Liver (tissue), 9 donors: ENCODE results near the gene KIAA0513. TPM values are rescaled to one million over a fixed set of nuclear protein-coding genes. Genes with fewer than 3 reads are reported as not detected.

ENCODE experiments used
- DNase-seq: peaks from one replicate; pipeline ENCODE4 v3.0.0-alpha.2; 2017; ENCODE audit warnings: low spot score
- H3K27ac ChIP-seq, 2 donors: one replicate each; pipeline ENCODE4 v1.7.0; 2013; ENCODE audit warnings: inconsistent platforms in 2 of 2, low read length in 2 of 2, control low read depth in 1 of 2, low read depth in 1 of 2, mild to moderate bottlenecking in 1 of 2
- H3K27me3 ChIP-seq, 4 donors: one replicate each; pipeline versions ENCODE4 v1.6.1 to v1.7.0; 2013; ENCODE audit warnings: low read length in 3 of 4, inconsistent platforms in 1 of 4, mild to moderate bottlenecking in 1 of 4, moderate library complexity in 1 of 4; ENCODE audit not compliant: control insufficient read depth in 4 of 4, insufficient read depth in 4 of 4
- H3K36me3 ChIP-seq, 4 donors: one replicate each; pipeline versions ENCODE4 v1.6.1 to v1.7.0; 2013; ENCODE audit warnings: low read length in 3 of 4, mild to moderate bottlenecking in 3 of 4, low read depth in 1 of 4, moderate library complexity in 1 of 4; ENCODE audit not compliant: control insufficient read depth in 4 of 4, insufficient read depth in 3 of 4
- H3K4me1 ChIP-seq, 4 donors: one replicate each; pipeline versions ENCODE4 v1.6.1 to v1.7.0; 2013; ENCODE audit warnings: low read length in 3 of 4, mild to moderate bottlenecking in 3 of 4, moderate library complexity in 1 of 4; ENCODE audit not compliant: control insufficient read depth in 4 of 4, insufficient read depth in 4 of 4
- H3K4me3 ChIP-seq, 3 donors: one replicate each; pipeline versions ENCODE4 v1.6.1 to v1.7.0; 2013; ENCODE audit warnings: low read length in 3 of 3, control low read depth in 1 of 3, low read depth in 1 of 3, mild to moderate bottlenecking in 1 of 3
- H3K9ac ChIP-seq, 2 donors: one replicate each; pipeline ENCODE4 v1.7.0; 2013; ENCODE audit warnings: low read length in 2 of 2, mild to moderate bottlenecking in 2 of 2, moderate library complexity in 2 of 2, control low read depth in 1 of 2, low read depth in 1 of 2
- H3K9me3 ChIP-seq, 4 donors: one replicate each; pipeline versions ENCODE4 v1.6.1 to v1.7.0; 2013; ENCODE audit warnings: low read length in 3 of 4; ENCODE audit not compliant: control insufficient read depth in 4 of 4
- EGR1 ChIP-seq, 2 donors: IDR thresholded peaks; 2 replicates each; pipeline ENCODE4 v1.6.1; 2016 to 2018; ENCODE audit warnings: antibody characterized with exemption in 2 of 2, low read depth in 2 of 2
- FOXA1 ChIP-seq: IDR thresholded peaks from 2 replicates; pipeline ENCODE4 v1.6.1; 2016; ENCODE audit warnings: antibody characterized with exemption
- FOXA2 ChIP-seq: IDR thresholded peaks from 2 replicates; pipeline ENCODE4 v1.6.1; 2016; ENCODE audit warnings: antibody characterized with exemption
- GABPA ChIP-seq, 2 donors: IDR thresholded peaks in 1 of 2; conservative IDR thresholded peaks in 1 of 2; 2 replicates each; pipeline ENCODE4 v1.6.1; 2016; ENCODE audit warnings: antibody characterized with exemption in 2 of 2, mild to moderate bottlenecking in 1 of 2, moderate library complexity in 1 of 2
- HNF4A ChIP-seq, 2 donors: conservative IDR thresholded peaks; 2 replicates each; pipeline ENCODE4 v1.6.1; 2016; ENCODE audit warnings: antibody characterized with exemption in 2 of 2, mild to moderate bottlenecking in 2 of 2
- HNF4G ChIP-seq: IDR thresholded peaks from 2 replicates; pipeline ENCODE4 v1.6.1; 2016; ENCODE audit warnings: antibody characterized with exemption
- JUND ChIP-seq, 2 donors: IDR thresholded peaks; 2 replicates each; pipeline ENCODE4 v1.6.1; 2016; ENCODE audit warnings: antibody characterized with exemption in 2 of 2
- NR2F2 ChIP-seq: IDR thresholded peaks from 2 replicates; pipeline ENCODE4 v1.6.1; 2016; ENCODE audit warnings: antibody characterized with exemption
- RAD21 ChIP-seq, 2 donors: IDR thresholded peaks; 2 replicates each; pipeline ENCODE4 v1.6.1; 2016; ENCODE audit warnings: antibody characterized with exemption in 2 of 2, mild to moderate bottlenecking in 2 of 2
- RXRA ChIP-seq, 2 donors: IDR thresholded peaks; 2 replicates each; pipeline ENCODE4 v1.6.1; 2017 to 2018; ENCODE audit warnings: antibody characterized with exemption in 2 of 2, mild to moderate bottlenecking in 1 of 2
- SP1 ChIP-seq: IDR thresholded peaks from 2 replicates; pipeline ENCODE4 v1.6.1; 2018; ENCODE audit warnings: antibody characterized with exemption, mild to moderate bottlenecking
- TAF1 ChIP-seq: conservative IDR thresholded peaks from 2 replicates; pipeline ENCODE4 v1.6.1; 2016; ENCODE audit warnings: antibody characterized with exemption, mild to moderate bottlenecking
- YY1 ChIP-seq: IDR thresholded peaks from 2 replicates; pipeline ENCODE4 v1.6.1; 2016; ENCODE audit warnings: antibody characterized with exemption, mild to moderate bottlenecking
- WGBS: extraction: QIAGEN DNeasy Blood & Tissue Kit; methylation state at CpG from one replicate; pipeline ENCODE4 v1.1.7; 2013; 5-methylcytosine and 5-hydroxymethylcytosine counted together
- polyA plus RNA-seq, 2 donors: library from polyadenylated mRNA; stranded (reverse) in 1 of 2; unstranded in 1 of 2; fragments of 200-250 nt in 1 of 2; fragments of >200 nt in 1 of 2; fragmentation: Nextera tagmentation in 1 of 2; extraction: Ambion mirVana in 1 of 2; gene quantifications; one replicate each; pipeline versions ENCODE4 v1.2.1 to v1.2.3, GENCODE V29; 2013 to 2015
- total RNA-seq, 2 donors: library from RNA; depleted of rRNA; stranded (reverse); fragments of >200 nt; gene quantifications; one replicate each; pipeline ENCODE4 v1.2.3, GENCODE V29; 2014
- TF ChIP-seq, protein P1 (sequence below): IDR thresholded peaks from 2 replicates; pipeline ENCODE4 v1.6.1; 2016; ENCODE audit warnings: antibody characterized with exemption, mild to moderate bottlenecking
- TF ChIP-seq, protein P2 (sequence below): IDR thresholded peaks from 2 replicates; pipeline ENCODE4 v1.6.1; 2016; ENCODE audit warnings: antibody characterized with exemption
- TF ChIP-seq, protein P3 (sequence below): IDR thresholded peaks from 2 replicates; pipeline ENCODE4 v1.6.1; 2016; ENCODE audit warnings: antibody characterized with exemption
- TF ChIP-seq, protein P4 (sequence below): IDR thresholded peaks from 2 replicates; pipeline ENCODE4 v1.6.1; 2016; ENCODE audit warnings: antibody characterized with exemption
- TF ChIP-seq, protein P5 (sequence below): fragments of 150-350 bp; IDR thresholded peaks from 2 replicates; pipeline ENCODE4 v1.5.1; 2017; ENCODE audit warnings: improper control_type of control experiment, low read depth, low read length; ENCODE audit not compliant: missing input control
- donor health status: healthy.
- donor health status: healthy.
- donor health status: healthy.
- donor health status: healthy.
- donor health status: healthy.

KIAA0513 gene
- total and polyA plus RNA-seq, 4 donors = 1.5 to 5.9 (median 2.9) TPM

DNA sequence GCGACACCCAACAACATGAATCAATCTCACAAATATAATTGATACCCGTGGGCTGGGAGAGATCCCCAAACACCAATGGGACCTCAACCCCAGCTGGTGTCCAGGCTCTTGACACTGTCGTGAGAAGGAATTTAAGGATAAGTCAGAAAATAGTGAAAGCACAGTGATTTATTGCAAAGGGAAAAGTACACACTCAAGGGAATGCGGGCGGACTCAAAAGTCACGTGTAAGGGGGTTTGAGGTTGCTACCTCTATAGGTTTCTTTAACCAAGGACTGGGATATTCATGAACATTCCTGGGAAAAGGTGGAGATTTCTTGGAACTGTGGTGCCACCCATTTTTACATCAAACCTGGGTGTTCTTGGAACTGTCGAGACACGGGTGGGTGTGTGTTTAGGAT lies 10.0 kb upstream of the KIAA0513 start:
- peaks cover 0 to 5% (median 0%) of the 10 kb centered on the region in 4 donors for H3K4me1 ChIP-seq
- H3K27ac ChIP-seq = no peak overlapping the region
- TF ChIP-seq HNF4G (no peak), EGR1 (IDR thresholded peaks at IDR 0.05; ENCODE audit: low read depth in 2 of 2) (no peak), SP1 (no peak), RXRA (IDR thresholded peaks at IDR 0.05) (no peak), FOXA2 (no peak)
- TF ChIP-seq, protein P1, sequence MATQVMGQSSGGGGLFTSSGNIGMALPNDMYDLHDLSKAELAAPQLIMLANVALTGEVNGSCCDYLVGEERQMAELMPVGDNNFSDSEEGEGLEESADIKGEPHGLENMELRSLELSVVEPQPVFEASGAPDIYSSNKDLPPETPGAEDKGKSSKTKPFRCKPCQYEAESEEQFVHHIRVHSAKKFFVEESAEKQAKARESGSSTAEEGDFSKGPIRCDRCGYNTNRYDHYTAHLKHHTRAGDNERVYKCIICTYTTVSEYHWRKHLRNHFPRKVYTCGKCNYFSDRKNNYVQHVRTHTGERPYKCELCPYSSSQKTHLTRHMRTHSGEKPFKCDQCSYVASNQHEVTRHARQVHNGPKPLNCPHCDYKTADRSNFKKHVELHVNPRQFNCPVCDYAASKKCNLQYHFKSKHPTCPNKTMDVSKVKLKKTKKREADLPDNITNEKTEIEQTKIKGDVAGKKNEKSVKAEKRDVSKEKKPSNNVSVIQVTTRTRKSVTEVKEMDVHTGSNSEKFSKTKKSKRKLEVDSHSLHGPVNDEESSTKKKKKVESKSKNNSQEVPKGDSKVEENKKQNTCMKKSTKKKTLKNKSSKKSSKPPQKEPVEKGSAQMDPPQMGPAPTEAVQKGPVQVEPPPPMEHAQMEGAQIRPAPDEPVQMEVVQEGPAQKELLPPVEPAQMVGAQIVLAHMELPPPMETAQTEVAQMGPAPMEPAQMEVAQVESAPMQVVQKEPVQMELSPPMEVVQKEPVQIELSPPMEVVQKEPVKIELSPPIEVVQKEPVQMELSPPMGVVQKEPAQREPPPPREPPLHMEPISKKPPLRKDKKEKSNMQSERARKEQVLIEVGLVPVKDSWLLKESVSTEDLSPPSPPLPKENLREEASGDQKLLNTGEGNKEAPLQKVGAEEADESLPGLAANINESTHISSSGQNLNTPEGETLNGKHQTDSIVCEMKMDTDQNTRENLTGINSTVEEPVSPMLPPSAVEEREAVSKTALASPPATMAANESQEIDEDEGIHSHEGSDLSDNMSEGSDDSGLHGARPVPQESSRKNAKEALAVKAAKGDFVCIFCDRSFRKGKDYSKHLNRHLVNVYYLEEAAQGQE = no peak
- TF ChIP-seq, protein P2, sequence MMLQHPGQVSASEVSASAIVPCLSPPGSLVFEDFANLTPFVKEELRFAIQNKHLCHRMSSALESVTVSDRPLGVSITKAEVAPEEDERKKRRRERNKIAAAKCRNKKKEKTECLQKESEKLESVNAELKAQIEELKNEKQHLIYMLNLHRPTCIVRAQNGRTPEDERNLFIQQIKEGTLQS = no peak
- H3K27me3 ChIP-seq = no peaks in the 10 kb centered on the region
- DNase-seq = no peak
- no peaks in the 10 kb centered on the region for H3K36me3 ChIP-seq
- whole genome bisulfite sequencing = 78% methylated on average over 8 of the region's 8 CpGs
- H3K9ac ChIP-seq = no peak overlapping the region
- H3K9me3 ChIP-seq = no peaks in the 10 kb centered on the region
- no peak overlapping the region for H3K4me3 ChIP-seq

DNA sequence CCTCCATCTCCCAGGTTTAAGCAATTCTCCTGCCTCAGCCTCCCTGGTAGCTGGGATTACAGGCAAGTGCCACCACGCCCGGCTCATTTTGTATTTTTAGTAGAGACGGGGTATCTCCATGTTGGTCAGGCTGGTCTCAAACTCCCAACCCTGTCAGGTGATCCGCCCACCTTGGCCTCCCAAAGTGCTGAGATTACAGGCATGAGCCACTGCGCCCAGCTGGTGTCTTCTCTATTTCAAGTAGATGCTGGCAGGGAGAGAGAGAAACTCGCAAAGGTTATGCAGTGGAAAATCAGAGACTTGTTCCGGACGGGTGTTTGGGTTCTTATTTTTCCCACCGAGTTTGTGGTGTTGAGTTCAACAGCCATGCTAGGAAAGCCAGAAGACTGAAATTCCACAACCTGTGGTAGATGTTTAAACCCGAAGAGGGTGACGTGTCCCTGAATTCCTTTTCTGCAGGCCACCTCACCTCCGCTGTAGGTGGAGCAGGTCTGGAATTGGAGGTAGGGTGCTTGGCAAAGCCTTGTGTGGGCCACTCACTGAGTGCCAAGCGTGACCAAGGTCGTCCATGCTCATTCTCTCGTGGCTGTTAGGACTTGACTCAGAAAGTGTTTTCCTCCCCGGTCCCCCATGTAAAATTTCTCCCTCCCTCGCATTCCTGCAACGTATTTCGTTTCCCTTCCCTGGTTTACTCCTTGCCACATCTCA lies 8.9 kb upstream of the KIAA0513 start:
- WGBS = 83% methylated on average over 19 of the region's 19 CpGs
- Histone ChIP-seq H3K9ac (no peak overlapping the region), H3K36me3 (no peaks in the 10 kb centered on the region), H3K27me3 (no peaks in the 10 kb centered on the region), H3K4me3 (no peak overlapping the region), H3K4me1 (peaks cover 0 to 5% (median 0%) of the 10 kb centered on the region in 4 donors), H3K9me3 (no peaks in the 10 kb centered on the region), H3K27ac (no peak overlapping the region)
- no peak for TF ChIP-seq NR2F2
- TF ChIP-seq, protein P3, sequence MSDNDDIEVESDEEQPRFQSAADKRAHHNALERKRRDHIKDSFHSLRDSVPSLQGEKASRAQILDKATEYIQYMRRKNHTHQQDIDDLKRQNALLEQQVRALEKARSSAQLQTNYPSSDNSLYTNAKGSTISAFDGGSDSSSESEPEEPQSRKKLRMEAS = no peak
- TF ChIP-seq TAF1 = no peak
- no peak for TF ChIP-seq HNF4A (conservative IDR thresholded peaks at IDR 0.05)
- TF ChIP-seq, protein P4, sequence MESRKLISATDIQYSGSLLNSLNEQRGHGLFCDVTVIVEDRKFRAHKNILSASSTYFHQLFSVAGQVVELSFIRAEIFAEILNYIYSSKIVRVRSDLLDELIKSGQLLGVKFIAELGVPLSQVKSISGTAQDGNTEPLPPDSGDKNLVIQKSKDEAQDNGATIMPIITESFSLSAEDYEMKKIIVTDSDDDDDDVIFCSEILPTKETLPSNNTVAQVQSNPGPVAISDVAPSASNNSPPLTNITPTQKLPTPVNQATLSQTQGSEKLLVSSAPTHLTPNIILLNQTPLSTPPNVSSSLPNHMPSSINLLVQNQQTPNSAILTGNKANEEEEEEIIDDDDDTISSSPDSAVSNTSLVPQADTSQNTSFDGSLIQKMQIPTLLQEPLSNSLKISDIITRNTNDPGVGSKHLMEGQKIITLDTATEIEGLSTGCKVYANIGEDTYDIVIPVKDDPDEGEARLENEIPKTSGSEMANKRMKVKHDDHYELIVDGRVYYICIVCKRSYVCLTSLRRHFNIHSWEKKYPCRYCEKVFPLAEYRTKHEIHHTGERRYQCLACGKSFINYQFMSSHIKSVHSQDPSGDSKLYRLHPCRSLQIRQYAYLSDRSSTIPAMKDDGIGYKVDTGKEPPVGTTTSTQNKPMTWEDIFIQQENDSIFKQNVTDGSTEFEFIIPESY = no peak
- TF ChIP-seq, protein P5, sequence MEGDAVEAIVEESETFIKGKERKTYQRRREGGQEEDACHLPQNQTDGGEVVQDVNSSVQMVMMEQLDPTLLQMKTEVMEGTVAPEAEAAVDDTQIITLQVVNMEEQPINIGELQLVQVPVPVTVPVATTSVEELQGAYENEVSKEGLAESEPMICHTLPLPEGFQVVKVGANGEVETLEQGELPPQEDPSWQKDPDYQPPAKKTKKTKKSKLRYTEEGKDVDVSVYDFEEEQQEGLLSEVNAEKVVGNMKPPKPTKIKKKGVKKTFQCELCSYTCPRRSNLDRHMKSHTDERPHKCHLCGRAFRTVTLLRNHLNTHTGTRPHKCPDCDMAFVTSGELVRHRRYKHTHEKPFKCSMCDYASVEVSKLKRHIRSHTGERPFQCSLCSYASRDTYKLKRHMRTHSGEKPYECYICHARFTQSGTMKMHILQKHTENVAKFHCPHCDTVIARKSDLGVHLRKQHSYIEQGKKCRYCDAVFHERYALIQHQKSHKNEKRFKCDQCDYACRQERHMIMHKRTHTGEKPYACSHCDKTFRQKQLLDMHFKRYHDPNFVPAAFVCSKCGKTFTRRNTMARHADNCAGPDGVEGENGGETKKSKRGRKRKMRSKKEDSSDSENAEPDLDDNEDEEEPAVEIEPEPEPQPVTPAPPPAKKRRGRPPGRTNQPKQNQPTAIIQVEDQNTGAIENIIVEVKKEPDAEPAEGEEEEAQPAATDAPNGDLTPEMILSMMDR = no peak
- no peak for TF ChIP-seq YY1
- TF ChIP-seq RXRA (IDR thresholded peaks at IDR 0.05) = no peak
- no peak for TF ChIP-seq SP1
- no peak for TF ChIP-seq HNF4G
- TF ChIP-seq, protein P2 = no peak
- TF ChIP-seq FOXA1 = no peak
- TF ChIP-seq JUND (IDR thresholded peaks at IDR 0.05) = no peak
- no peak for TF ChIP-seq RAD21 (IDR thresholded peaks at IDR 0.05)
- TF ChIP-seq EGR1 (IDR thresholded peaks at IDR 0.05; ENCODE audit: low read depth in 2 of 2) = no peak
- no peak for TF ChIP-seq FOXA2
- TF ChIP-seq, protein P1 = no peak
- TF ChIP-seq GABPA (IDR thresholded peaks at IDR 0.05 in 1 of 2, conservative IDR thresholded peaks at IDR 0.05 in 1 of 2) = no peak
- no peak for DNase-seq
